Measurements from ENCODE around the gene SF3B4. TPM values are rescaled to one million over a fixed set of nuclear protein-coding genes. Genes with fewer than 3 reads are reported as not detected.

Gene SF3B4
- total and polyA plus RNA-seq, 2 of the 13 experiments (the other 11 are each of a cell fraction or from before 2014, with no cell fraction given), result 13.8 to 14.8 TPM

- FAIRE-seq, result no peak
- TF ChIP-seq FOSL2 (CRISPR knock-in tag; IDR thresholded peaks at IDR 0.05) (peak; percentile 29), NFATC3 (CRISPR knock-in tag; IDR thresholded peaks at IDR 0.05) (no peak)
- Histone ChIP-seq H3K79me2 (ENCODE audit: insufficient read depth, low read length) (no peaks in the 10 kb centered on the region), H3K9ac (ENCODE audit: insufficient read depth, low read depth, low read length) (no peak overlapping the region), H3K4me1 (ENCODE audit: insufficient read depth, low read length) (peaks cover 54% of the 10 kb centered on the region), H3K27me3 (ENCODE audit: control insufficient read depth in 1 of 2, insufficient read depth in 2 of 2, low read length in 2 of 2) (no peaks in the 10 kb centered on the region), H4K20me1 (ENCODE audit: insufficient read depth, low read length) (no peaks in the 10 kb centered on the region), H3K27ac (ENCODE audit: extremely low read length, insufficient read depth, low read length) (no peak overlapping the region), H2AFZ (ENCODE audit: low read length) (no peak overlapping the region), H3K9me3 (ENCODE audit: low read length) (no peaks in the 10 kb centered on the region), H3K4me3 (replicated peaks in 1 of 3; ENCODE audit: insufficient read depth in 1 of 3, low read depth in 2 of 3, low read length in 3 of 3) (peak overlapping the region; percentile 37 to 59 (median 49); a peak in 3 of 6 replicates), H3K4me2 (ENCODE audit: low read depth, low read length) (peak overlapping the region; percentile 91), H3K36me3 (replicated peaks in 1 of 2; ENCODE audit: control insufficient read depth in 1 of 2, insufficient read depth in 2 of 2, low read length in 2 of 2) (no peaks in the 10 kb centered on the region)
- WGBS (ENCODE audit: low lambda C conversion rate), result 4% methylated on average over 8 of the region's 8 CpGs
- 0 out of 3 replicates have a peak, but pooled peaks have one; percentile 4 for ATAC-seq
- DNase-seq (ENCODE audit: low spot score), result peak; percentile 41
- in situ Hi-C loops (cut with HindIII; ENCODE audit: extremely low pct_ligation_motif_present, low pct_unique_long_range_greater_than_20kb), result no loop called here
- CTCF ChIA-PET (ENCODE audit: low intra/inter-chr PET ratio, low total read pairs), result no interaction called here
- no TSS peak for BruUV-seq (replicated peaks)
- POLR2A ChIA-PET, result interaction anchor here (0.7 to 6.0 kb wide), 3 partner anchors 9 to 50 kb away, joined by 3 to 74 read pairs (median 5); a partner anchor contains a TSS
- intact Hi-C loops (cut with micrococcal nuclease; ENCODE audit: unreplicated experiment), result no loop called here
These were observed 9.5 kb upstream of the SF3B4 start for GRCh38 chr1:149936992-149937705.

DNA sequence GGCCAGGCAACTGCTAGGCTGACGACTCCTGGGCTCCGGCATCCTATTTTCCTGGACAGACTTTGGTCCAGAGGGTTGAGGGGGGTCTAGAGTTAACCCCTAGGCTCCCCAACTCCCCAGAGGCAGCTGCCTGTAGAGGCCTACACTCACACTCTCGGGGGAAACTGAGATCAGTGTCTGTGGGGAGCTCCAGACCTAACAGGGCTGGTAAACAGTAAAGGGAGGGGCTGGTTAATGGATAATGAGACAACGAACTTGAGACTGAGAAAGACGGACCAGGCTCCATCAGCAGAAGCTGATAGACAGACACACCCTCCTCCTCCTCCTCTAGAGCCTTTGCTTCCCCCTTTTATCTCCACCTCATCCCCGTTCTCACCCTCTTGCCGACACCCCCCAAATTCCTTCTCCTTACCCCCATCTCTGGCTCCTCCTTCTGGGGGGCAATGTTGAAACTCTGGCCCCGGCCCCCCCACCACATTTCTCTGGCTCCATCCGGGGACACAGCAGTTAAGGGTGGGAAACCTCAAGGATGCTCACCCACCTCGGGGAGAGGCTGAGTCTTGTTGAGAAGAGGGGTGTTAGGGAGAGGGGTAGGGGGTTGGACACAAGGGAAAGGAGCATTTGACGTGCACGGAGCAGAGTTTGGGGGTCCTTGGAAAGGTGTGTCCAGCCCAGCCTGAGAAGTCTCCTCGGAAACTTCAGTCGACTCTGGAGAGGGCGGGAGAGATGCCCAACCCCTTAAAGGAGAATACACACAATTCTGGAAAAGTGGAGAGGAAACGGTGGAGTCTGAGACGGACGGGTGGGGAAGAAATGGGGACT is 8.8 kb upstream of the SF3B4 start, which contains the start of gene MTMR11:
MTMR11 (minus strand) TSS at position 710 of the 822 bp plus-strand sequence; CDS start at position 478, 232 bp downstream.
- peak; percentile 79 for FAIRE-seq
- POLR2A ChIA-PET, result interaction anchor here (0.6 to 6.0 kb wide), 4 partner anchors 8 to 74 kb away, joined by 3 to 74 read pairs (median 3); partner anchors contain the start of gene OTUD7B
- intact Hi-C loops (cut with micrococcal nuclease; ENCODE audit: unreplicated experiment), result no loop called here
- in situ Hi-C loops (cut with HindIII; ENCODE audit: extremely low pct_ligation_motif_present, low pct_unique_long_range_greater_than_20kb), result no loop called here
- H3K27me3 ChIP-seq (ENCODE audit: control insufficient read depth in 1 of 2, insufficient read depth in 2 of 2, low read length in 2 of 2), result no peaks in the 10 kb centered on the region
- peak within 1 kb of the TSS; percentile 91 for H3K4me2 ChIP-seq (ENCODE audit: low read depth, low read length)
- no peaks in the 10 kb centered on the region for H4K20me1 ChIP-seq (ENCODE audit: insufficient read depth, low read length)
- DNase-seq (ENCODE audit: low spot score), result peak; percentile 22
- H3K9ac ChIP-seq (ENCODE audit: insufficient read depth, low read depth, low read length), result peak within 1 kb of the TSS; percentile 31; the same call in 1 of the 2 replicates
- no peaks in the 10 kb centered on the region for H3K79me2 ChIP-seq (ENCODE audit: insufficient read depth, low read length)
- WGBS (ENCODE audit: low lambda C conversion rate), result 2% methylated on average over 18 of the region's 18 CpGs
- H3K27ac ChIP-seq (ENCODE audit: extremely low read length, insufficient read depth, low read length), result no peak within 1 kb of the TSS
- H3K9me3 ChIP-seq (ENCODE audit: low read length), result no peaks in the 10 kb centered on the region
- peak within 1 kb of the TSS; percentile 32 for H2AFZ ChIP-seq (ENCODE audit: low read length)
- no TSS peak for BruUV-seq (replicated peaks)
- ATAC-seq, result peak; percentile 64
- CTCF ChIA-PET (ENCODE audit: low intra/inter-chr PET ratio, low total read pairs), result no interaction called here
- H3K36me3 ChIP-seq (replicated peaks in 1 of 2; ENCODE audit: control insufficient read depth in 1 of 2, insufficient read depth in 2 of 2, low read length in 2 of 2), result no peaks in the 10 kb centered on the region
- peak within 1 kb of the TSS; percentile 37 to 59 (median 49) for H3K4me3 ChIP-seq (replicated peaks in 1 of 3; ENCODE audit: insufficient read depth in 1 of 3, low read depth in 2 of 3, low read length in 3 of 3)
- peaks cover 49% of the 10 kb centered on the region for H3K4me1 ChIP-seq (ENCODE audit: insufficient read depth, low read length)
- TF ChIP-seq FOXP1 (IDR thresholded peaks at IDR 0.05), result no peak
- peak; percentile 41; the same call in 1 of the 2 replicates for TF ChIP-seq FOXP1 (CRISPR knock-in tag; IDR thresholded peaks at IDR 0.05)
- TF ChIP-seq ATF7 (IDR thresholded peaks at IDR 0.05), result no peak
- TF ChIP-seq ATF7 (CRISPR knock-in tag; IDR thresholded peaks at IDR 0.05), result no peak
- TF ChIP-seq POLR2AphosphoS5 (IDR thresholded peaks at IDR 0.05; ENCODE audit: low read depth, low read length), result peak; percentile 21; the same call in 1 of the 2 replicates
- TF ChIP-seq PCBP2 (optimal IDR thresholded peaks at IDR 0.05; ENCODE audit: low read depth, low read length, poor library complexity, severe bottlenecking), result peak; percentile 12
- TF ChIP-seq ZNF160 (CRISPR knock-in tag; IDR thresholded peaks at IDR 0.05), result no peak
- TF ChIP-seq ZBTB14 (CRISPR knock-in tag; IDR thresholded peaks at IDR 0.05), result no peak
- peak; percentile 67; the same call in 1 of the 2 replicates for TF ChIP-seq SAP130 (CRISPR knock-in tag; IDR thresholded peaks at IDR 0.05; ENCODE audit: low read depth)
- 0 out of 2 replicates have a peak, but pooled peaks have one; percentile 2 for TF ChIP-seq ZFX (CRISPR knock-in tag; IDR thresholded peaks at IDR 0.05; ENCODE audit: low read depth)

Data from HepG2 (cell line).